Psoas muscle (tissue), 8 donors: ENCODE results near the gene MAPK11. TPM values are rescaled to one million over a fixed set of nuclear protein-coding genes. Genes with fewer than 3 reads are reported as not detected.

Experiments used
- ATAC-seq, 4 donors: fragments of 200-7000 bp; cut with Tn5 transposase; one replicate each; pipeline ENCODE4 v1.9.1; 2020; ENCODE audit warnings: moderate library complexity in 3 of 4, mild to moderate bottlenecking in 2 of 4
- DNase-seq, 2 donors: peaks; one replicate each; pipeline ENCODE4 v3.0.0-alpha.2; 2020
- H3K27ac ChIP-seq: fragments of 200-600 bp; one replicate; pipeline ENCODE4 v1.8.0; 2022
- H3K27me3 ChIP-seq, 3 donors: fragments of 200-600 bp in 1 of 3; one replicate each; pipeline versions ENCODE4 v1.6.1 to v1.8.0; 2013 to 2022; ENCODE audit warnings: low read length in 2 of 3, mild to moderate bottlenecking in 2 of 3, moderate library complexity in 1 of 3; ENCODE audit not compliant: insufficient read depth in 3 of 3
- H3K36me3 ChIP-seq, 2 donors: fragments of 200-600 bp in 1 of 2; one replicate each; pipeline versions ENCODE4 v1.6.1 to v1.8.0; 2013 to 2022; ENCODE audit warnings: low read depth in 1 of 2, mild to moderate bottlenecking in 1 of 2, moderate library complexity in 1 of 2; ENCODE audit not compliant: insufficient read depth in 1 of 2
- H3K4me1 ChIP-seq: fragments of 200-600 bp; one replicate; pipeline ENCODE4 v1.8.0; 2022
- H3K4me3 ChIP-seq: fragments of 200-600 bp; one replicate; pipeline ENCODE4 v1.8.0; 2022; ENCODE audit warnings: mild to moderate bottlenecking
- H3K9me3 ChIP-seq: fragments of 200-600 bp; one replicate; pipeline ENCODE4 v1.8.0; 2022
- CTCF ChIP-seq: fragments of 200-600 bp; IDR thresholded peaks from one replicate; pipeline ENCODE4 v1.8.0; 2022; ENCODE audit warnings: antibody characterized with exemption
- WGBS, 3 donors: extraction: QIAGEN DNeasy Blood & Tissue Kit; methylation state at CpG; one replicate each; pipeline versions ENCODE4 v1.1.6 to v1.1.7; 2013; 5-methylcytosine and 5-hydroxymethylcytosine counted together
- intact Hi-C, 2 donors: fragments of 100-400 bp; cut with DNase I; formaldehyde crosslinking; loops; one replicate each; pipeline versions ENCODE4 v1.11.0 to v1.14.2; 2022
- polyA plus RNA-seq, 3 donors: library from polyadenylated mRNA; stranded (reverse); fragments of 200-250 nt; gene quantifications; one replicate each; pipeline ENCODE4 v1.2.3, GENCODE V29; 2013
- total RNA-seq, 4 donors: library from RNA; stranded (reverse); fragmentation: NEBNext Ultra II Directional in 2 of 4; extraction: Animal tissue kit (Norgen Biotek cat#: 25700) in 2 of 4; gene quantifications; one replicate each; pipeline versions ENCODE4 v1.2.1 to v1.2.4, GENCODE V29; 2021 to 2023
- donor health status: healthy with polysubstance abuse.
- donor health status: DM: no; HTN: no; CAD: no; lungs with moderate emphysema.
- donor health status: Bipolar disorder and iron deficiency.
- donor health status: healthy.
- donor health status: DM: yes; HTN: yes; CAD: no.
- donor health status: DM: no; HTN: no; CAD: no.
- donor health status: DM: no; HTN: no; CAD: no.
- donor health status: DM: yes; HTN: yes; CAD: no.

Gene MAPK11
- total and polyA plus RNA-seq, 7 donors: 1.7 to 6.3 (median 4.8) TPM

DNA sequence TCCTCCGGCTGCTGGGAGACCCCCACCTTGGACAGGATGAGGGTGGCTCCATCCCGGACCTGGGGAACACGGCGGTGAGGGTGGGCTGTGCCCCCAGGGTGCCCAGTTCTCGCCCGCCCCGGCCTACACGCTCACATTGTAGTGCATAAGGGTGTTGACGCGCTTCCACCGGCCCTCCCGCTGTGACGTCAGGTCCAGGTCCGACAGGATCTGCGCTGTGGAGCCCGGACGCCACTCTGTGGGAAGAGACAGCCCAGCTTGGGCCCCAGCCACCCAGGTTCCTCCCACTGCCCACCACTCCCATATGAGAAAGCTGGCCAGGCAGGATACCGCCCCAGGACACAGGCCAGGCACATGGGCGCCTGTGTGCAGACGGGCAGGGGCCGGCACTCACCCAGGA is 8.3 kb upstream of the MAPK11 start:
- peaks cover 4% of the 10 kb centered on the region for H3K4me1 ChIP-seq
- 92 to 93% (median 93%) methylated on average over 20 to 21 of the region's 21 CpGs for WGBS, 3 donors
- H3K9me3 ChIP-seq: no peaks in the 10 kb centered on the region
- TF ChIP-seq CTCF: no peak
- DNase-seq (no peak), ATAC-seq (no peak)
- no peak overlapping the region for H3K4me3 ChIP-seq
- peaks cover 0 to 73% of the 10 kb centered on the region in 2 donors for H3K36me3 ChIP-seq
- intact Hi-C loops: no loop called here
- peaks cover 0 to 3% (median 0%) of the 10 kb centered on the region in 3 donors for H3K27me3 ChIP-seq
- no peak overlapping the region for H3K27ac ChIP-seq

- ATAC-seq: no peak
- peaks cover 0 to 3% (median 0%) of the 10 kb centered on the region in 3 donors for H3K27me3 ChIP-seq
- intact Hi-C loops: loop anchor here (2.0 kb wide), 1 partner anchor 49 kb away; the partner anchor contains the start of gene DENND6B (in 2 of the 2)
- peaks cover 4% of the 10 kb centered on the region for H3K4me1 ChIP-seq
- DNase-seq: no peak
- no peak overlapping the region for H3K4me3 ChIP-seq
- peaks cover 0 to 66% of the 10 kb centered on the region in 2 donors for H3K36me3 ChIP-seq
- H3K9me3 ChIP-seq: no peaks in the 10 kb centered on the region
- WGBS, 3 donors: 87 to 89% (median 88%) methylated on average over 25 of the region's 25 CpGs
- no peak overlapping the region for H3K27ac ChIP-seq
- no peak for TF ChIP-seq CTCF
These were observed 7.6 kb upstream of the MAPK11 start for GRCh38 chr22:50277761-50278160.

DNA sequence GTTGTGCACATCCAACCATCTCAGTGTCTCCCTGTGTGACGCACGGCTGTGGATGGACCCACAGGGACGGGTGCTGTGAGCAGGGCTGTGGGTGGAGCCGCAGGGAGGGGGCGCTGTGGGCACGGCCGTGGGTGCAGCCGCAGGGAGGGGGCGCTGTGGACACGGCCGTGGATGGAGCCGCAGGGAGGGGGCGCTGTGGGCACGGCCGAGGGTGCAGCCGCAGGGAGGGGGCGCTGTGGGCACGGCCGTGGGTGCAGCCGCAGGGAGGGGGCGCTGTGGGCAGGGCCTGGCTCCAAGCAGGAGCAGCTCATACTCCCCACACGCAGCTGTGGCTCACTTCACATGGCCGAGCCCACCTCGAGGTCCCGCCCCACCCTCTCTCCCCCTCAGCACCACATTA is 6.0 kb upstream of the MAPK11 start:
- DNase-seq: peak in 1 of 2 donors; percentile 61
- Histone ChIP-seq H3K4me3 (no peak overlapping the region), H3K27ac (no peak overlapping the region), H3K36me3 (peaks cover 0 to 51% of the 10 kb centered on the region in 2 donors), H3K4me1 (peaks cover 9% of the 10 kb centered on the region), H3K9me3 (no peaks in the 10 kb centered on the region), H3K27me3 (peaks cover 0 to 11% (median 7%) of the 10 kb centered on the region in 3 donors)
- intact Hi-C loops: loop anchor here (2.0 kb wide), 1 partner anchor 51 kb away; the partner anchor contains the start of gene DENND6B (in 2 of the 2)
- TF ChIP-seq CTCF: peak; percentile 48
- WGBS, 3 donors: 58 to 68% (median 60%) methylated on average over 22 to 25 of the region's 25 CpGs
- ATAC-seq: peak; percentile 73 to 80 (median 77)

GRCh38 chr22:50275181-50276055 is 5.2 kb upstream of the MAPK11 start:
- DNase-seq: no peak
- no peak for TF ChIP-seq CTCF
- no peak overlapping the region for H3K27ac ChIP-seq
- no peak overlapping the region for H3K4me3 ChIP-seq
- no peak for ATAC-seq
- H3K36me3 ChIP-seq: peaks cover 0 to 44% of the 10 kb centered on the region in 2 donors
- intact Hi-C loops: loop anchor here (2.0 kb wide), 1 partner anchor 51 kb away; the partner anchor contains the start of gene DENND6B (in 2 of the 2)
- peaks cover 16% of the 10 kb centered on the region for H3K4me1 ChIP-seq
- WGBS, 3 donors: 83 to 89% (median 86%) methylated on average over 40 to 43 of the region's 43 CpGs
- no peaks in the 10 kb centered on the region for H3K9me3 ChIP-seq
- peaks cover 0 to 14% (median 9%) of the 10 kb centered on the region in 3 donors for H3K27me3 ChIP-seq
